GM21786 (cell line): Measurements from ENCODE around the gene EFNA1.
A peak's percentile ranks its signal among the peaks of the same experiment; 100 is the strongest.

Source experiments
- ATAC-seq: cut with Tn5 transposase; IDR thresholded peaks from one replicate; pipeline ENCODE4 v1.9.1; 2021; ENCODE audit not compliant: unreplicated experiment

Gene EFNA1

DNA sequence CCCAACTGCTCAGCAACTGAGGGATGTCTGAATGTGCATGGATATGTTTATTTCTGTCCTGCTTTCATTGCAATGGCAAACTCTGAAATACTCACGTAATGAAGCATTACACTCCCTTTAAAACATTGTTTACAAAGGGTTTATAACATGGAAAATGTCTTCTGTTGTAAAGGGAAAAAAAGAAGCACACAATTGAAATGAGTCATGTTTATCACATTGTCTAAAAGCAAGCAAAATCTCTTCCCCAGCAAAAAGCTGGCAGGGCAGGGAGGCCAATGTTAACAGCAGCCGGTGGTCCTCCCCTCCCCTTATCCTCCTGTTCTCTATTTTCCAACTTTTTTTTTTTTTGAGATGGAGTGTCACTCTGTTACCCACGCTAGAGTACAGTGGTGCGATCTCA is 3.9 kb upstream of the EFNA1 start:
- ATAC-seq, result no peak

DNA sequence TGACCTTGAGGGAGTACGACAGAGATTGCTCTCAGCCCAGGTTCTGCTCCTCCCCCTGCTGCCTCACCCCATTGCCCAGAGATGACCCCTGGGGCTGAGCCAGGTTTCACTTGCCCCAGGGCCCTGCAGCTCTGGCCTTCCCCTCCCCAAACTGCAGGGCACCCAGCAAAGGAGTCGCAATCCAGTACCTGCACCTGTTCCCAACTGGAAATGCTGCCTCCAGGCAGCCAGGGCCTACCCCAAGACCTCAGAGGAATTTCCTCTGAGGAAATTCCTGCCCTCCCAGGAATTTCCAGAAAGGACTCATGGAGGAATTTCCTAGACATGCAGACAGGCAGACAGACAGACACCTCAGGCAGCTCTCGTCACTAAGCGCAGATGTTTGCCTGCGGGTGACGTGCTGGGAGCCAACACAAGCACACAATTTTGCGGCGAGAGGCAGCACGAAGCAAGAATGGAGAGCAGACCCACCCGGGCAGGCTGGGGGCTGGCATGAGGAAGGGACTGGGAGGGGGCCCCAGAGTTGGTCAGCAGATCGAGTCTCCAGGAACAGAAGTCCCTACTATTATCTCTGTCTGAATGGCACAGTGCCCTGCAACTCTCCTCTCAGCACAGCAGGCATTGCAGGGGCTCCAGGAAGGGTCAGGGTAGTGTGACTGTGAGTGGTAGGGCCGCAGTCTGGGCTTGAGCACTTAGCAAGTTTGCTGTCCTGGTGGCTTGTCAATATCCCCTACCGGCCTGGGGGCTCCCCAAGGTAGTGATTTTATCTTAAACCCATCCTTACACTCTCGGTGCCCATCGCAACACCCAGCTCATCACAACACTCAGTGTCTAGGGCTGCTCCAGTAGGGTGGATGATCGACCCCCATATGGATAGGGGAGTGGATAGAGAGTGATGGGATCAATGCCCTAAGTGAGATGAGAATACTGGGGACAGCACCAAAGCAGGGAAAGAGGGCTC is 2.9 kb upstream of the EFNA1 start:
- ATAC-seq, result no peak

DNA sequence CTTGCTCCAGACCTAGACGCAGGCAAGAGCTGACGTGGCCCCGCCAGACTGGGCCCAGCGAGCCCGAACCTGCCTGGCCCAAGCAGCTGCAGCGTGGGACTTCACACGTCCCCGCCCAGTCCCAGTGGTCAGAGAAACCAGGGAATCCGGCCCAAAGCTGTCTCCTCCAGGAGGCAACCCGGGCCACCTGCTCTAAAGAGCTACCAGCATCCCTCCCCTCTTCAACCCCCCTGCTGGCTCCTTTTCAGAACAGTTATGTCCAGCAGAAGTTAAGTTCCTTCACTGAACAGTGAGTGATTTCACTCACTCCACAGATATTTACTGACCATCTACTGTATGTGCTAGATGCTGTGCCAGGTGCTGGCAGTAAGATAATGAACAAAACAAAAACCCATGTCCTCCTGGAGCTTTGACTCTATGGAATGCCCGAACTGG is 2.1 kb upstream of the EFNA1 start:
- ATAC-seq, result no peak

DNA sequence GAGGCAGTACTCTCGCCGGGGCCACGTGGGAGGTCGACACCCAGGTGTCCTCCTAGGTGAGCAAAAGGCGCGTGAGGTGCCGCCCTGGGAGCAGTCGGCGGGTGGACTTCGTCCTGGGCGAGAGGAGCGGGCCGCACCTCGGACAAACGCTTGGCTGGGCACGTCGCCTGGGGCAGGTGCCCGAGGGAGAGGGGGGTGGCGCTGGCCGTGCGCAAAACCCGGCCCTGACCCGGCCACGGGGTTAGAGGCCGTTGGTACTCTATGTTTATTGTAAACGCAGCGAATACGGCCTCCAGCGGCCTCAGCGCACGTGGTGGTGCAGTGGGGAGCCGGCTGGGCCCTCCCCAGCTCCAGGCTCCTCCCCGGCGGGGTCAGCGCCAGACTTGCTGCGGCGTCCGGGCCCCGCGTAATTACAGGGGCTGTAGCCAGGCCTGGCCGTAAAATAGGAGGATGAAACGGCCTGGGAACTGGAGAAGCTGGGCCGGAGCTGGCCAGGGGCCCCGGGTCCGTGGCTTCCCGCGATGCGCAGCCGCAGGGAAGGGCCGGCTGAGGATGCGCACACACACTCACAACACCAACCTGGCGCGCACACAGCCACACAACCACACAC is 1.6 kb upstream of the EFNA1 start:
- ATAC-seq, result no peak

DNA sequence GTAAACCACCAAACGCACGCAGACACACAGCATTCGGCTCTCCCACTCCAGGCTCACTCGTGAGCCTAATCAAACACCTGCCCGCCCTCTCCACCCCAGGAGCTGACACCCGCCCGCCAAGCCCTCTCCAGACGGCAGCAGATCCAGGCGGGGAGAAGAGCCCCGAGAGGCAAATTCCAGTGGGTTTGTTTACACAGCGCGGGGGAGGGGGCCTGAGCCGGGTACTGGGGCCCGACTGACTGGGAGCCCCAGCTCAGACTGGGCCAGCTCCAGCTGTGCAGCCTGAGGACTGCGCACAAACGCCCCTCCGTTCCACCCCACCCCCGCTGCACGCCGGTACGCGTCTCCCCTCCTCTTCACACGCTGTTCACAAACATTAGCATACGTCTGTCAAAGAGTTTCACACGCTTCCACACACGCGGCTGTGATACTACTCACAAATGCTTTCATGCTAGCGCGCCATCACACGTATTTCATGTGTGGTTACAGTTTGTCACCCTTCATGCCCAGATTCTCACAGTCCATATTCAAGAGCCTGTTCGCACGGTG is 1.0 kb upstream of the EFNA1 start:
- ATAC-seq, result no peak

DNA sequence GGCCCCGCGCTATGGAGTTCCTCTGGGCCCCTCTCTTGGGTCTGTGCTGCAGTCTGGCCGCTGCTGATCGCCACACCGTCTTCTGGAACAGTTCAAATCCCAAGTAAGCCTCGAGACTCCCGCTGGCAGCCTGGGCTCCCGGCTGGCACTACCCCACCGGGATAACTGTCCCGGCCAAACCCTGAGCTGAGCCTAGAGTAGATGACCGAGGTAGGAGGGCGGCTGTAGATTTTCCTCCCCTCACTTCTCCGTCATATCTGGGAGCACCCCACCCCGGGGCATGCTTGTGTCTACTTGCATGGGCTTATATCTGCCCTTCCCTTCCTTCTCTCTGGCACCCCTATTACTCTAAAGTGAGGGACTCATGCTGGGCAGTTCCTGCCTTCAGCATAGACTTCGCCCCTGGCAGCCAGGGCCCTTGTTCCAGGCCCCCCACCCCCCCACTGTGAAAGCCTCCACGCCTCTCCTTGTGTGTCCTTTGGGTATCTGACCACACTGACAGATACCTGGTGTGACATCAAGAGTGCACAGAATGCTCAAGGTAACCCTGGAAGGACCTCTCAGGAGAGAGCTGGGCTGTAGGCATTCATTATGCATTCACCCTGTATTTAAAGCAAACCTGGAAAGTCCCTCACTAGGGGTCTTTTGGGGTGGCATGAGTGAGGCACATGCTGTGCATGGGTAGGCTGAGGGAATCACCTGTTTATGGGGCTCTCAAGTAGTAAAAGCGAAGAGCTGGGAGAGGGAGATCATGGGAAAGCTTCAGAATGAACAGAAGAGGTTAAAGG is 485 bp downstream of the EFNA1 start:
- ATAC-seq, result no peak

DNA sequence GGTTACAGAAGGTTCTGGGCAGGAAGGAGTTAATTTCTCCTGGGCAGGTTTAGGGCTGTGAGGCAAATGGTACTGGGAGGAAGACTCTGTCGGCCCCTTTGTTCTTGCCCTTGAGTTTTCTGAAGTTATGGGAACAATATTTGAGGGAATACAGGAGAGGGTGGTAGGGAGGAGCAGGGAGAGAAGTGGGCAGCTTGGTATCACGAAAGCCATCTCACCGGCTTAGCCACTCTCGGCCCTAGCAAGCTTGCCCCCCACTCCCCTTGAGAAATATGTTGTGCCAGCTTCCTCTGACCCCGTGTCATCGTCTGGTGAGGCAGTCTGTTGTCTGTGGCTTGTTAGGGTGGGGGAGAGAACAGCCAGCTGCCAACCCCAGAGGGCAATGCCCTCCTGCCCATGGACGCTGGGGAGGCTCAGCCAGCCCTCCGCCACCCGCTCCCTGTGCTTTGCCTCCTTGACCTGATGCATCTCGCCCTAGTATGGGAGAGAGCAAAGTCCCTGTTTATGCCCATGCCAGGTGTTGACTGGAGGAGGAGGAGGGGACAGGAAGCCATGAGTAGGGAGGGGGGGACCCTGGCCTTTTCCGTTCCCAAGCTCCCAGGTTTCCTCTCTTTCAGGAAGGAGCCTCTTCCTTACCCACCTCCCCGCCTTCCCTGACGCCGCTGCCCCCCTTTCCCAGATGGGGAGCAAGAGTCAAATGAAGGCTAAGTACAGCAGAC is 1.2 kb downstream of the EFNA1 start:
- no peak for ATAC-seq

DNA sequence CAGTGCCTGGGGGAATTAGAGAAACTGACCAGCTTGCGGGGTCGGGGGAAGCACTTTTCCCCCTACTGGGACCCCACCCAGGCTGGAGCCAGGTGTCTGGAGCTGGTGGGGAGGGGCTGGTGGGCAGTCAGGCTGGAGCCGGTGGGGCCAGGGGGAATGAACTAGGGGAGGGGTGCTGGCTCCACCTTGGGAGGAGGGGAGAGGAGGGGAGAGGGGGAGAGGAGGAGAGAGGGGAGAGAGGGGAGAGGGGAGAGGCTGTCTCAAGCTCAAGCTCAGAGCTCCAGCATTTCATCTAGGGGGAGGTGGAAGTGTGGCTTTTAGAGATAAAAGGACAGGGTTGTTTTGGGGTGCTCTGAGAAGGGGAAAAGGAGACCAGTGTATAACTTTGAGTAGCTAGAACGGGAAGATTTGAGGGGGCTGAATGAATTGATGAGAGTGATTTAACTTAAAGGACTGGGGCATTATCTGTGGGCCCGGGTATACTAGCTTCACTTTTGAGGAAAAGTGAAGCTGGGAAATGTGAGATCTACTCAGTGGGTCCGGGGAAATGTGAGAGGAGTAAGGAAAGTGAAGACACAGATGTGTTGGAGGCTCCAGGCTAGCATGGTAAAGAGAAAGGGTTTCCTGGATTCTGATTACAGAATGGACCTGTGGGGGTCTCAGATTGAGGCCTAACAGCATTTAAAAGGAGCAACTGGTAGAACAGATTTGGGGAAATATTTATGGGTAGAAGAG is 2.8 kb downstream of the EFNA1 start:
- ATAC-seq, result no peak

DNA sequence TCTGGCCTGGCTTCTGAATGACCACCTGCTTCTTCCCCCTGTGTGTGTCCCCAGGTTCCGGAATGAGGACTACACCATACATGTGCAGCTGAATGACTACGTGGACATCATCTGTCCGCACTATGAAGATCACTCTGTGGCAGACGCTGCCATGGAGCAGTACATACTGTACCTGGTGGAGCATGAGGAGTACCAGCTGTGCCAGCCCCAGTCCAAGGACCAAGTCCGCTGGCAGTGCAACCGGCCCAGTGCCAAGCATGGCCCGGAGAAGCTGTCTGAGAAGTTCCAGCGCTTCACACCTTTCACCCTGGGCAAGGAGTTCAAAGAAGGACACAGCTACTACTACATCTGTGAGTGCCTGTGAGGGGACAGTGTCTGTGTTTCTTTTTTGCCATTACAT is 3.6 kb downstream of the EFNA1 start:
- no peak for ATAC-seq

DNA sequence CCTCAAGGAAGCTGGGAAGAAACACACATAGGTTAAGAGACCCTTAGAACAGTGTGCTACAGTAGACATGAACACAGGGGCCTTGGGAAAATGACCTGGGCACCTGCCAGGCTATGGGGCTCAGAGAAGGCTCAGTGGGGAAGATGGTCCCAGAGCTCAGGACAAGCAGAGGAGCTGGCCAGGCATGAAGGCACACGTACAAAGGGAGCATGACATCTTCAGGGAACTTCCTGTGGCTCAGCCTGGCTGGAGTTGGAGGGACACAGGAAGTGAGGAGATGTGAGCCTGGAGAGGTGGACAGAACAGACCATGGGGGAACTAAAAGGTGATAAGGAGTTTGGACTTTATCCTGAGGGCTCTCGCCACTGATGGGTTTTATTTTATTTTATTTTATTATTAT is 4.2 kb downstream of the EFNA1 start:
- ATAC-seq, result no peak

DNA sequence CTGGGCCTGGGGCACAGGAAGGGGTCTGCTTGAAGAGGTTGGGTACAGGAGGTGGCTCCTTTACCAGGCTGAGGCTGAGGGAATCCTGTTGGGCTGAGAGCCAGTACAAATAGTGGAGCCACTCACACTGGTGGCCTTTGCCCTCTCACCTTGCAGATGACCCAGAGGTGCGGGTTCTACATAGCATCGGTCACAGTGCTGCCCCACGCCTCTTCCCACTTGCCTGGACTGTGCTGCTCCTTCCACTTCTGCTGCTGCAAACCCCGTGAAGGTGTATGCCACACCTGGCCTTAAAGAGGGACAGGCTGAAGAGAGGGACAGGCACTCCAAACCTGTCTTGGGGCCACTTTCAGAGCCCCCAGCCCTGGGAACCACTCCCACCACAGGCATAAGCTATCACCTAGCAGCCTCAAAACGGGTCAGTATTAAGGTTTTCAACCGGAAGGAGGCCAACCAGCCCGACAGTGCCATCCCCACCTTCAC is 6.2 kb downstream of the EFNA1 start:
- no peak for ATAC-seq

DNA sequence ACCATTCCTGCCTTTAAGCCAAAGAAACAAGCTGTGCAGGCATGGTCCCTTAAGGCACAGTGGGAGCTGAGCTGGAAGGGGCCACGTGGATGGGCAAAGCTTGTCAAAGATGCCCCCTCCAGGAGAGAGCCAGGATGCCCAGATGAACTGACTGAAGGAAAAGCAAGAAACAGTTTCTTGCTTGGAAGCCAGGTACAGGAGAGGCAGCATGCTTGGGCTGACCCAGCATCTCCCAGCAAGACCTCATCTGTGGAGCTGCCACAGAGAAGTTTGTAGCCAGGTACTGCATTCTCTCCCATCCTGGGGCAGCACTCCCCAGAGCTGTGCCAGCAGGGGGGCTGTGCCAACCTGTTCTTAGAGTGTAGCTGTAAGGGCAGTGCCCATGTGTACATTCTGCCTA is 6.6 kb downstream of the EFNA1 start:
- ATAC-seq, result no peak

DNA sequence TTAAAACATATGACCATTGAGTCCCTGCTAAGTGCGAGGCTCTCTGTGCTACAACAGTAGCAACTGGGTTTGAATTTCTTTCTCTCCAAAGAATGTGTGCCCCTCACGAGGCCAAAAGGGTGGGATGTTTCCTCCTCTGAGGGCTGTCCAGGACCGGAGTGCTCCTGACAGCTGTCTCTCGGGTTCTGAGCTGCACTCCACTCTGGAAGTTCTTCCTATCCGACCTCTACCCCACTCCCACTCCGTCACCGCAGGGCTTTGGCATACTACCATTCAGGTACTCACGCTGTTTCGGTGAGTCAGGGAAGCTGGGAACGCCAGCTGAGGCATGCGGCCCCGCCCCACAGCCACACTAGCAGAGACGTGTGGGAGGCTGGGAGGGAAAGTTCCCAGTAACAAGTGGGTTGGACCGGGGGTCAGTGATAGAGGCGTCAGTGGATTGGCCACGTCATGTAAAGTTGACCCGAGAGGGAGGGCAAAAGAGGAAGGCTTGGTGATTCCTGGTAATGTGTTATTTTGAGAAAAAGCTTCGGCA is 7.3 kb downstream of the EFNA1 start:
- no peak for ATAC-seq

DNA sequence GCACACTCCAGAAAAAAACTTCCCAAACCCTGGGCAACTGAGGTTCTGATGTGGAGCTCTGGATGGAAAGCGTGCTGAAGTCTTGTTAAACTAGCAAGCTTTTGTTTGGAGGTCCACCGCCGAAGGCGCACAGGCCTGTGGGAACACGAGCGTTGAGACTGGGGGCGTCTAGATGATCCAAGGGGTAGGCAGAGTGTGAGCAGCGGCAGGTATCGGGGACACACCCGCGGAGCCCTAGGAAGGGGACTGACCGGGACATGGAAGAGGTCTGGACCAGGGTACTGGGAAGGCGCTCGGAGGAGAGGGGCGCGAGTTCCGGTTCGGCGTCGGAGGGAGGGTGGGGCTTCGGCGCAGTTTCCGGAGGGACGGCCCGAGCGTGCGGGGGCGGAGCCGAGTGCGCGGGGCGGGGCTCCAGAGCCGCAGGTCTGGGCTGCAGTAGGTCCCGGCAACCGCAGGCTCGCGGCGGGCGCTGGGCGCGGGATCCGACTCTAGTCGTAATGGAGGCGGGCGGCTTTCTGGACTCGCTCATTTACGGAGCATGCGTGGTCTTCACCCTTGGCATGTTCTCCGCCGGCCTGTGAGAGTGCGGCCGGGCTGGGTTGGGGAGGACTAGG is 7.8 kb downstream of the EFNA1 start, which contains the start of gene SLC50A1:
Gene SLC50A1 (plus strand): TSS at position 438 of the 614 bp plus-strand sequence. CDS start 60 bp downstream, at position 498.
- ATAC-seq, result peak; percentile 63

DNA sequence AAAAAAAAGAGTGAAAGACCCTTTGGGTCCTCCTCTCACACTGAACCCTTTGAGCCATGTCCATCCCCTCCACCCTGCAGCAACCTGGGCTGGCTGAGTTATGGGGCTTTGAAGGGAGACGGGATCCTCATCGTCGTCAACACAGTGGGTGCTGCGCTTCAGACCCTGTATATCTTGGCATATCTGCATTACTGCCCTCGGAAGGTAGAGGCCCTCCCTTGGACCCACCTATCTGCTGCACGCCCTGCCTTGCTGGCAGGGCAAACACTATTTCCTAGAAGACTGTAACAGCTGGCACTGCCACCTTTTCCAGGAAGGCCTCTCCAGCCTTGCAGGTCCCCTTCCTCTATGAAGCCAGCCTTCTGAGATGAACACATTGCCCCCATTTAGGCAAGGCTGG is 9.1 kb downstream of the EFNA1 start:
- no peak for ATAC-seq

DNA sequence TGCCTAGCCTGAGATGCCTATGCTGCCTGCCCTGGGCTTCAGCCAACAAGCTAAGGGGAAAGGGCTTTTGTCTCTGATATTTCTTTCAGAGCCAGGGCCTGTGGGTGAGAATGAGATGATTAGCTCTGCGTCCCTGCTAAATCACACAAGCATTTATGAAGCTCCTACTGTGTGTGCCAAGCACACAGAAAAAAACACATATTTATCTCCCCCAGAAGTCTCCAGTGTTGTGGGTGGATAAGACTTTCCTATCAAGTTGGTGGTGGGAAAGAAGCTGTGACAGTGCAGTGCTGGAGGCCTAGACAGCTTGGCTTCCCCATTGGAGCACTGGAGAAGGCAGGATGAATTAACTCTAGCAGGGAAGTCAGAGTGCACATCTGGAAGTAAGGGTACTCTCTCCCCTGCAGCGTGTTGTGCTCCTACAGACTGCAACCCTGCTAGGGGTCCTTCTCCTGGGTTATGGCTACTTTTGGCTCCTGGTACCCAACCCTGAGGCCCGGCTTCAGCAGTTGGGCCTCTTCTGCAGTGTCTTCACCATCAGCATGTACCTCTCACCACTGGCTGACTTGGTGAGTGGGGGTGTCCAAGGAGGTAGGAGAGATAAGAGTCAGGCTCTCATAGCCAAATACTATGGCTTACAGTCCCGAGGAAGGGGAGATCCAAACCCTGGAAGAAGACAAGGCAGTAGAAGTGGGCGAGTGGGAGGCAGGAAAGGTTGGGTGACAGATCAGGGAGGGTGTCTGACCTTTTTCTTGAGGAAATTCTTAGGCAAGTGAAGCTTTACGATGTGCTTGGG is 9.7 kb downstream of the EFNA1 start:
- no peak for ATAC-seq

DNA sequence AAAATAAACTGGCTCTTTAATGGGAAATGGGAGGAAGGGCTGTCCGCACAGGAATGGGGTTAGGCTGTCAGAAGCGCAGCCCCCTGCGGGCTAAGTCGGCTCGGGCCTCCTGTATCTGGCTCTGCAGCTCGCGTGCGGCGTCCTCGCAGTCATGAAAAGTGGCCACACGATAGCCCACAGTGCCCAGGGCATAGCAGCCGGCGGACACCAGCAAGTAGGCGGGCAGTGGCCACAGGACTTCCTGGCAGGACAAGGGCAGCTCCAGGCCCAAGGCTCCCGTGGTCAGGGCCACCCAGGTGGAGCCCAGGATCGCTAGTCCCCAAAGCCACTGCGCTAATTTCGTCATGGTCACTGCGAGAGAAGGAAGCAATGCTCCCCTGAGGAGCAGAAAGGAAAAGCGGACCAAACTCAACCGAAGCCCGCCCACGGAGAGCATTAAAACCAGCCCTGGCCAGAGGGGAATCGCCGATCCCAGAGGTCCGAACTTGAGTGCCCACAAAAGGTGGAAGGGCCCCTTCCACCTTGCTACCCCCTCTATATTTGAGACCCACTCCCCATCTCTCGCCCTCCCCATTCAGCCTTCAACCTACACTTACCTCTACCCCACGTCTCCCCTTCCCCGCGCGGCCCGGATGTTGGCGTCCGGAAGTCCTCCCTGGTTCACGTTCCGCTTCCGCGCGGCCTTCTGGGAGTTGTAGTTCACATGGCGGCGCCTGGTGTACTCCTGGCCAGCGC is 12.4 kb downstream of the EFNA1 start, which contains the start of gene DPM3:
Gene DPM3 (minus strand): TSS at position 637 of the 735 bp plus-strand sequence. CDS start 291 bp downstream, at position 346.
- ATAC-seq, result peak; percentile 68

DNA sequence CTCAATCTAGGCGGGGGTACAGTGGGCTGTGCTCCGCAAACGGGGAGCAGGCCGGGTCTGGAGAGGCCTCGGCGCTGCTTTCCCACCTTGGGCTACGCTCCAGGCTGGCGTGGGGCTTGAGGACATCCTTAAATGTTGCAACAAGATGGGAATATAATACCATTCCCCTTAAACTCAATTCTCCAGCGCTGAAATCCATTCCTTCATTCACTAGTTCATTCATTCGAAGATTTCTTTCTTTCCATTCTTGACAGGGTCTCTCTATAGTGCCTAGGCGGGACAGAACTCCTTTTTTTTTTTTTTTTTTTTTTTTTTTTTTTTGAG is 12.9 kb downstream of the EFNA1 start:
- no peak for ATAC-seq
